ENCODE results near the gene BPIFB1.

- no peak for TF ChIP-seq NFKB2 (CRISPR knock-in tag; IDR thresholded peaks at IDR 0.05; ENCODE audit: borderline replicate concordance)
- TF ChIP-seq, protein P1, sequence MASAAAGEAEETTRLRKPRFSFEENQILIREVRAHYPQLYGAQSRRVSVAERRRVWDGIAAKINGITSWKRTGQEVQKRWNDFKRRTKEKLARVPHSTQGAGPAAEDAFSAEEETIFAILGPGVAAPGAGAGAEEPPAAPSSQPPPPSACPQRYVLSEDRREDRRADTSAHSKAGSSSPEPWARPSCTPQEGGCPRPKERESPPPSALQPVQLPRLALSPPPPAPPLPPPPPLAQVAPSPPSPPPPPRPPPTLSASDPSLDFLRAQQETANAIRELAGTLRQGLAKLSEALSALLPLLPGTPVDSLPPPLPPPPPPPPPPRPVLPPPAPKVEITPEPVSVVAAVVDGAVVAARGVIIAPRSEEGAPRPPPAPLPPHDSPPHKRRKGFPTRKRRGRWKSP (CRISPR knock-in tag; IDR thresholded peaks at IDR 0.05): no peak
- TF ChIP-seq ZKSCAN1 (IDR thresholded peaks at IDR 0.05; ENCODE audit: low read length): no peak
- no peak for TF ChIP-seq ZNF44 (CRISPR knock-in tag; IDR thresholded peaks at IDR 0.05)
- no peak for TF ChIP-seq ZNF792 (CRISPR knock-in tag; IDR thresholded peaks at IDR 0.05)
- no peak for TF ChIP-seq POLR2AphosphoS5 (IDR thresholded peaks at IDR 0.05; ENCODE audit: low read depth, low read length)
- TF ChIP-seq, protein P2, sequence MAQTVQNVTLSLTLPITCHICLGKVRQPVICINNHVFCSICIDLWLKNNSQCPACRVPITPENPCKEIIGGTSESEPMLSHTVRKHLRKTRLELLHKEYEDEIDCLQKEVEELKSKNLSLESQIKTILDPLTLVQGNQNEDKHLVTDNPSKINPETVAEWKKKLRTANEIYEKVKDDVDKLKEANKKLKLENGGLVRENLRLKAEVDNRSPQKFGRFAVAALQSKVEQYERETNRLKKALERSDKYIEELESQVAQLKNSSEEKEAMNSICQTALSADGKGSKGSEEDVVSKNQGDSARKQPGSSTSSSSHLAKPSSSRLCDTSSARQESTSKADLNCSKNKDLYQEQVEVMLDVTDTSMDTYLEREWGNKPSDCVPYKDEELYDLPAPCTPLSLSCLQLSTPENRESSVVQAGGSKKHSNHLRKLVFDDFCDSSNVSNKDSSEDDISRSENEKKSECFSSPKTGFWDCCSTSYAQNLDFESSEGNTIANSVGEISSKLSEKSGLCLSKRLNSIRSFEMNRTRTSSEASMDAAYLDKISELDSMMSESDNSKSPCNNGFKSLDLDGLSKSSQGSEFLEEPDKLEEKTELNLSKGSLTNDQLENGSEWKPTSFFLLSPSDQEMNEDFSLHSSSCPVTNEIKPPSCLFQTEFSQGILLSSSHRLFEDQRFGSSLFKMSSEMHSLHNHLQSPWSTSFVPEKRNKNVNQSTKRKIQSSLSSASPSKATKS (CRISPR knock-in tag; IDR thresholded peaks at IDR 0.05): no peak
- no peak for TF ChIP-seq POLR2A (IDR thresholded peaks at IDR 0.05; ENCODE audit: insufficient read depth in 1 of 2, low read depth in 2 of 2, low read length in 2 of 2)
- TF ChIP-seq CTCF (CRISPR knock-in tag; IDR thresholded peaks at IDR 0.05): no peak
- TF ChIP-seq JUNB (CRISPR knock-in tag; IDR thresholded peaks at IDR 0.05; ENCODE audit: borderline replicate concordance): no peak
- TF ChIP-seq SYNCRIP (IDR thresholded peaks at IDR 0.05; ENCODE audit: insufficient read depth, low read depth, low read length): no peak
- no peak for TF ChIP-seq RERE (CRISPR knock-in tag; IDR thresholded peaks at IDR 0.05; ENCODE audit: low read depth)
- TF ChIP-seq GABPA (IDR thresholded peaks at IDR 0.05; ENCODE audit: low read depth, low read length): no peak
- TF ChIP-seq GABPA (CRISPR knock-in tag; IDR thresholded peaks at IDR 0.05; ENCODE audit: low read depth): no peak
Measured at GRCh38 chr20:33304046-33304445, 21.0 kb downstream of the BPIFB1 start.

Measured in HepG2 (cell line).